ENCODE results near the gene CYB5R2. TPM values are rescaled to one million over a fixed set of nuclear protein-coding genes. Genes with fewer than 3 reads are reported as not detected.

CYB5R2 gene
- total RNA-seq, result 1 to 10 TPM in 3 of 4 donors, under 1 TPM in 1; 1.00 to 3.9 (median 3.1) TPM

- H3K4me1 ChIP-seq, result peaks cover 0 to 19% of the 10 kb centered on the region in 2 donors
- peak within 1 kb of the TSS; percentile 62 to 76 (median 72) for H3K4me3 ChIP-seq
- H3K36me3 ChIP-seq, result peaks cover 0 to under 1% of the 10 kb centered on the region in 2 donors
- intact Hi-C loops (cut with DNase I; ENCODE audit: low total_unique reads), result no loop called here
- H3K9me3 ChIP-seq, result no peaks in the 10 kb centered on the region
- in situ Hi-C loops (cut with MboI; ENCODE audit: low sequenced_read_pairs in 4 of 4), result no loop called here
- H3K27ac ChIP-seq, result peak within 1 kb of the TSS; percentile 35 to 62 (median 46)
- no peaks in the 10 kb centered on the region for H3K27me3 ChIP-seq
- DNase-seq (peak; percentile 47 to 60), ATAC-seq (peak; percentile 58 to 72)
- TF ChIP-seq POLR2A (IDR thresholded peaks at IDR 0.05) (no peak), CTCF (IDR thresholded peaks at IDR 0.05 in 4 of 5, conservative IDR thresholded peaks at IDR 0.05 in 1 of 5) (no peak)
Measured at GRCh38 chr11:7672960-7673723, at the start of gene CYB5R2. CYB5R2 (minus strand) TSS chr11:7673500; CDS start chr11:7672825, 675 bp downstream.

- Histone ChIP-seq H3K27ac (no peak overlapping the region), H3K4me3 (no peak overlapping the region), H3K4me1 (no peaks in the 10 kb centered on the region), H3K27me3 (no peaks in the 10 kb centered on the region), H3K9me3 (no peaks in the 10 kb centered on the region), H3K36me3 (no peaks in the 10 kb centered on the region)
- no peak for ATAC-seq
- DNase-seq, result no peak
- in situ Hi-C loops (cut with MboI; ENCODE audit: low sequenced_read_pairs in 4 of 4) (no loop called here), intact Hi-C loops (cut with DNase I; ENCODE audit: low total_unique reads) (no loop called here)
- TF ChIP-seq POLR2A (IDR thresholded peaks at IDR 0.05) (no peak), CTCF (IDR thresholded peaks at IDR 0.05 in 4 of 5, conservative IDR thresholded peaks at IDR 0.05 in 1 of 5) (no peak)
Measured at GRCh38 chr11:7714786-7715185, 41.5 kb upstream of the CYB5R2 start.

GRCh38 chr11:7706377-7706776 lies 33.1 kb upstream of the CYB5R2 start, which contains the start of gene OVCH2:
OVCH2 (minus strand) TSS chr11:7706477; CDS start chr11:7706394, 83 bp downstream.
- Histone ChIP-seq H3K9me3 (no peaks in the 10 kb centered on the region), H3K36me3 (no peaks in the 10 kb centered on the region), H3K27me3 (no peaks in the 10 kb centered on the region), H3K27ac (no peak within 1 kb of the TSS), H3K4me1 (no peaks in the 10 kb centered on the region), H3K4me3 (no peak within 1 kb of the TSS)
- ATAC-seq (no peak), DNase-seq (no peak)
- in situ Hi-C loops (cut with MboI; ENCODE audit: low sequenced_read_pairs in 4 of 4) (no loop called here), intact Hi-C loops (cut with DNase I; ENCODE audit: low total_unique reads) (no loop called here)
- TF ChIP-seq POLR2A (IDR thresholded peaks at IDR 0.05), result no peak
- no peak for TF ChIP-seq CTCF (IDR thresholded peaks at IDR 0.05 in 4 of 5, conservative IDR thresholded peaks at IDR 0.05 in 1 of 5)

GRCh38 chr11:7703740-7704139 lies 30.4 kb upstream of the CYB5R2 start:
- DNase-seq (no peak), ATAC-seq (no peak)
- Histone ChIP-seq H3K4me3 (no peak overlapping the region), H3K9me3 (no peaks in the 10 kb centered on the region), H3K36me3 (no peaks in the 10 kb centered on the region), H3K4me1 (no peaks in the 10 kb centered on the region), H3K27me3 (no peaks in the 10 kb centered on the region), H3K27ac (no peak overlapping the region)
- TF ChIP-seq POLR2A (IDR thresholded peaks at IDR 0.05) (no peak), CTCF (IDR thresholded peaks at IDR 0.05 in 4 of 5, conservative IDR thresholded peaks at IDR 0.05 in 1 of 5) (no peak)
- intact Hi-C loops (cut with DNase I; ENCODE audit: low total_unique reads), result no loop called here
- in situ Hi-C loops (cut with MboI; ENCODE audit: low sequenced_read_pairs in 4 of 4), result no loop called here
